ENCODE results near the gene POMGNT2.

The POMGNT2 gene

DNA sequence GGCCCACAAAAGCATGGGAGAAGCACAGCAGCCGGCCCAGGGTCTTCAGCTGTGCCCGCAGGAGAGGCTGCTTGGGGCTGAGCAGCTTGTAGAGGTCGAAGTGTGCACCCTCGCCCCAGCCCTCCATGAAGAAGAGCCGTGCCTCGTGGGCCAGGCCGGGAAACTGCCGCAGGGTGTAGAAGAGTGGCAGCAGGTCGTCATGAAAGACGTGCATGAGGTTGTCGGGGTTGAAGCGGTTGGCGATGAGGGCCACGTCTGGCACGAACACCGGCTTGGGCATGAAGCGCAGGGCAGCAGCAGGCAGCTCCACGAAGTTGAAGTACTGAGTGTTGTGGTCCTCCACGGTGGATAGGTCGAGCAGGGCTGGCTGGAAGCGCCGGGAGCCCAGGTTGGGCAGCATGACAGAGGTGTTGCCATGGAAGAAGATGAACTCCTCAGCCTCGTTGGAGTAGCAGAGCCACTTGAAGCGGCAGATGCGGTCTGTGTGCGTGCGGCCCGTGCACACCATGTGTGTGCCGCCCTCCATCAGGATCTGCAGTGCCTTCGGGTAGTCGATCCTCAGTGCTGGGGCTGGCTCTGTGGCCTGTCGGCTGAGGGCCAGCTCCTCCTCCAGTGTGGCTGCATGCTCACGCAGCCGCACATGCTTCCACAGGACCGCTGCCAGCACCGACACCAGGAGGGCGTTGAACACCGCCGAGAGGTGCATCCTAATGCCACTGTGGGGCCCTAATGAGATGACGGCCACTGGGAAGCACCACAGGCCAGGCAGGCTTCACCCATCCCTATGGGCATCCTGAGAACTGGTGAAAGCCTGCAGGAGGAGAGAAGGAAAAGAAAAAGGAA lies 24.9 kb downstream of the POMGNT2 start:
- no peaks in the 10 kb centered on the region for H3K36me3 ChIP-seq (ENCODE audit: insufficient read depth)
- no peaks in the 10 kb centered on the region for H4K20me1 ChIP-seq (ENCODE audit: insufficient read depth)
- H2AFZ ChIP-seq (ENCODE audit: low read depth) = no peak overlapping the region
- H3K4me1 ChIP-seq (ENCODE audit: low read depth, poor library complexity, severe bottlenecking) = no peaks in the 10 kb centered on the region
- no peaks in the 10 kb centered on the region for H3K79me2 ChIP-seq (ENCODE audit: insufficient read depth, low read depth)
- TF ChIP-seq, protein P1, sequence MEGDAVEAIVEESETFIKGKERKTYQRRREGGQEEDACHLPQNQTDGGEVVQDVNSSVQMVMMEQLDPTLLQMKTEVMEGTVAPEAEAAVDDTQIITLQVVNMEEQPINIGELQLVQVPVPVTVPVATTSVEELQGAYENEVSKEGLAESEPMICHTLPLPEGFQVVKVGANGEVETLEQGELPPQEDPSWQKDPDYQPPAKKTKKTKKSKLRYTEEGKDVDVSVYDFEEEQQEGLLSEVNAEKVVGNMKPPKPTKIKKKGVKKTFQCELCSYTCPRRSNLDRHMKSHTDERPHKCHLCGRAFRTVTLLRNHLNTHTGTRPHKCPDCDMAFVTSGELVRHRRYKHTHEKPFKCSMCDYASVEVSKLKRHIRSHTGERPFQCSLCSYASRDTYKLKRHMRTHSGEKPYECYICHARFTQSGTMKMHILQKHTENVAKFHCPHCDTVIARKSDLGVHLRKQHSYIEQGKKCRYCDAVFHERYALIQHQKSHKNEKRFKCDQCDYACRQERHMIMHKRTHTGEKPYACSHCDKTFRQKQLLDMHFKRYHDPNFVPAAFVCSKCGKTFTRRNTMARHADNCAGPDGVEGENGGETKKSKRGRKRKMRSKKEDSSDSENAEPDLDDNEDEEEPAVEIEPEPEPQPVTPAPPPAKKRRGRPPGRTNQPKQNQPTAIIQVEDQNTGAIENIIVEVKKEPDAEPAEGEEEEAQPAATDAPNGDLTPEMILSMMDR (conservative IDR thresholded peaks at IDR 0.05; ENCODE audit: low read depth, low read length) = no peak
- H3K27me3 ChIP-seq (ENCODE audit: insufficient read depth, low read depth) = no peaks in the 10 kb centered on the region
- no peak overlapping the region for H3K27ac ChIP-seq
- no peak overlapping the region for H3K9ac ChIP-seq
- no peak overlapping the region for H3K4me3 ChIP-seq (IDR thresholded peaks at IDR 0.05; ENCODE audit: insufficient read depth, low read depth, low read length)
- no peak overlapping the region for H3K4me2 ChIP-seq

DNA sequence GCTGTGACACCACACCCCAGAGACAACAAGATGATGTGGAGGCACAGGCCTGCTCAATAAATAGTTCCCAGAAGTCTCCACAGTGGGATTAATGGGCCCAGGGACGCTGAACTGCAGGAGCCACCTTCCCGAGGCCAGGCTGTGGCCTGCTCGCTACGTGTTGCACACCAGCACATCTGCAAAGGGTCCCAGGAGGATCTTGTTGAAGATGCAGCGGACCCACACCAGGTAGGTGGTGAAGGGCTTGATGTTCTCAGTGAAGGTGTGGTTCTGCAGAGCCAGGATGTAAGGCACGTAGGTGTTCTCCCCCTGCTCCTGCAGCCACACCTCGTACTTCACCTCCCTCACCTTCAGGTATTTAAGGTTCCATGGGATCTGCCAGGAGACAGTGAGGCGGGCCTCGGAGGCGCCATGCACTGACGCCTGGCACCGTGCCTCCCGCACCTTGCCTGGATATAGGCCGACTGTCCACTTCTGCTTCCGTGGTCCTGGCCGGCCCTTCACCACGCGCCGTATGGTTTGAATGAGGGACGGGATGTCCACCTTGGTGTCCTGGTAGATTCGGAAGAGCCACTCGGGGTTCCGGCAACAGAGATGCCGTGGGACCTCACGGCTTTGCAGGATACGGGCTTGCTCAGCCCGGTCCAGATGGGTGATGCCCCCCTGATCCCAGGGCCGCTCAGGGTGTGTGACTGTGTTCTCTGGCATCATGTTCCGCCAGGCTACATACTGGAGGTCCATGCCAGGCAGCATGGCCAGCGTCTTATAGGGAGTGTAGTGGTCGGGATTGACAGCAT lies 26.1 kb downstream of the POMGNT2 start:
- H2AFZ ChIP-seq (ENCODE audit: low read depth) = no peak overlapping the region
- H3K79me2 ChIP-seq (ENCODE audit: insufficient read depth, low read depth) = no peaks in the 10 kb centered on the region
- H3K4me2 ChIP-seq = no peak overlapping the region
- no peak overlapping the region for H3K27ac ChIP-seq
- H3K27me3 ChIP-seq (ENCODE audit: insufficient read depth, low read depth) = no peaks in the 10 kb centered on the region
- TF ChIP-seq, protein P1 (conservative IDR thresholded peaks at IDR 0.05; ENCODE audit: low read depth, low read length) = no peak
- H3K4me3 ChIP-seq (IDR thresholded peaks at IDR 0.05; ENCODE audit: insufficient read depth, low read depth, low read length) = no peak overlapping the region
- no peaks in the 10 kb centered on the region for H3K4me1 ChIP-seq (ENCODE audit: low read depth, poor library complexity, severe bottlenecking)
- H4K20me1 ChIP-seq (ENCODE audit: insufficient read depth) = no peaks in the 10 kb centered on the region
- H3K36me3 ChIP-seq (ENCODE audit: insufficient read depth) = no peaks in the 10 kb centered on the region
- H3K9ac ChIP-seq = no peak overlapping the region

DNA sequence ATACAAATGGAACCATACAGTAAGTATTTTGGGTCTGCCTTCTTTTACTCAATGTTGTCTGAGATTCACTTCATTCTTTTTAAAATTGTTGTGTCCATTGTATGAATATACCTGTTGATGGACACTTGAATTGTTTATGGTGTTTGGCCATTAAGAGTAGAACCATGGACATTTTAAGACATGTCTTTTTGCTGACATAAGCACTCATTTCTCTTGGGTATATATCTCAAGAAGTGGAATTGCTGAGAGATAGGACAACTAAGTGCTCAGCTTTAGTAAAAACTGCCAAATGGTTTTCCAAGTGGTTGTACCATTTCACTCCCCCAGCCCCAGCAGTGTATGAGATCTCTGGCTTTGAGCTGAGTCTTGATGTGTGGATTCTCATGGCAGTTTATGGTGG lies 28.2 kb downstream of the POMGNT2 start:
- Histone ChIP-seq H3K4me1 (ENCODE audit: low read depth, poor library complexity, severe bottlenecking) (no peaks in the 10 kb centered on the region), H3K27me3 (ENCODE audit: insufficient read depth, low read depth) (no peaks in the 10 kb centered on the region), H3K4me2 (no peak overlapping the region), H3K4me3 (IDR thresholded peaks at IDR 0.05; ENCODE audit: insufficient read depth, low read depth, low read length) (no peak overlapping the region), H4K20me1 (ENCODE audit: insufficient read depth) (no peaks in the 10 kb centered on the region), H3K79me2 (ENCODE audit: insufficient read depth, low read depth) (no peaks in the 10 kb centered on the region), H3K36me3 (ENCODE audit: insufficient read depth) (no peaks in the 10 kb centered on the region), H3K9ac (no peak overlapping the region), H2AFZ (ENCODE audit: low read depth) (no peak overlapping the region), H3K27ac (no peak overlapping the region)
- TF ChIP-seq, protein P1 (conservative IDR thresholded peaks at IDR 0.05; ENCODE audit: low read depth, low read length) = no peak

DNA sequence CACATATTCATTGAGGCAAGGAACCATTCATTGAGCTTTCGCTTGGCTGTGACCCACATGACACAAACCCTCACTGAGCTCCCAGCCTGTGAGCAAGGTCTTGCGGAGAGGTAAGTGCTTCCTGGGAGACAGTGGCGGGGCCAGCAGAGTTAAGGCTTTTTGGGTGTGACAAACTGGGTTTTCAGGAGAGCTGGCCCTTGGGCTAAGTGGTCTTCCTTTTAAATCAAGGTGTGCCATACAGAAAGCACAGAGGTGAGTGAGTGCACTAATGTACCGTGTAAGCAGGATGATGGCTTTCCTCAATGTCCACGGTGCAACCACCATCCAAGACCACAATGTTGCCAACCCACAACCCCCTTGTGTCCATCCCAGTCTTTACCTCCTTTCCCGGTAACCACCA lies 28.6 kb downstream of the POMGNT2 start:
- H3K79me2 ChIP-seq (ENCODE audit: insufficient read depth, low read depth) = no peaks in the 10 kb centered on the region
- H3K4me2 ChIP-seq = no peak overlapping the region
- no peak overlapping the region for H3K27ac ChIP-seq
- no peaks in the 10 kb centered on the region for H3K36me3 ChIP-seq (ENCODE audit: insufficient read depth)
- TF ChIP-seq, protein P1 (conservative IDR thresholded peaks at IDR 0.05; ENCODE audit: low read depth, low read length) = no peak
- H3K4me1 ChIP-seq (ENCODE audit: low read depth, poor library complexity, severe bottlenecking) = no peaks in the 10 kb centered on the region
- no peaks in the 10 kb centered on the region for H4K20me1 ChIP-seq (ENCODE audit: insufficient read depth)
- H3K27me3 ChIP-seq (ENCODE audit: insufficient read depth, low read depth) = no peaks in the 10 kb centered on the region
- H3K4me3 ChIP-seq (IDR thresholded peaks at IDR 0.05; ENCODE audit: insufficient read depth, low read depth, low read length) = no peak overlapping the region
- no peak overlapping the region for H3K9ac ChIP-seq
- no peak overlapping the region for H2AFZ ChIP-seq (ENCODE audit: low read depth)
